Activated T-helper 9 cell treated with anti-CD3 and anti-CD28 coated beads, Interleukin-2, amount 50 U/mL, for 16 hours (primary cell): ENCODE measurements around the gene OCEL1.
"Not testable (repeated sequence)": the region's sequence is repeated elsewhere in the genome, so short reads cannot be mapped to it uniquely, and the experiment has no call there.

Experiments
- DNase-seq: peaks from one replicate; pipeline ENCODE4 v3.0.0-alpha.2; 2020; ENCODE audit warnings: low read depth

OCEL1 gene, protein sequence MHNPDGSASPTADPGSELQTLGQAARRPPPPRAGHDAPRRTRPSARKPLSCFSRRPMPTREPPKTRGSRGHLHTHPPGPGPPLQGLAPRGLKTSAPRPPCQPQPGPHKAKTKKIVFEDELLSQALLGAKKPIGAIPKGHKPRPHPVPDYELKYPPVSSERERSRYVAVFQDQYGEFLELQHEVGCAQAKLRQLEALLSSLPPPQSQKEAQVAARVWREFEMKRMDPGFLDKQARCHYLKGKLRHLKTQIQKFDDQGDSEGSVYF

DNA sequence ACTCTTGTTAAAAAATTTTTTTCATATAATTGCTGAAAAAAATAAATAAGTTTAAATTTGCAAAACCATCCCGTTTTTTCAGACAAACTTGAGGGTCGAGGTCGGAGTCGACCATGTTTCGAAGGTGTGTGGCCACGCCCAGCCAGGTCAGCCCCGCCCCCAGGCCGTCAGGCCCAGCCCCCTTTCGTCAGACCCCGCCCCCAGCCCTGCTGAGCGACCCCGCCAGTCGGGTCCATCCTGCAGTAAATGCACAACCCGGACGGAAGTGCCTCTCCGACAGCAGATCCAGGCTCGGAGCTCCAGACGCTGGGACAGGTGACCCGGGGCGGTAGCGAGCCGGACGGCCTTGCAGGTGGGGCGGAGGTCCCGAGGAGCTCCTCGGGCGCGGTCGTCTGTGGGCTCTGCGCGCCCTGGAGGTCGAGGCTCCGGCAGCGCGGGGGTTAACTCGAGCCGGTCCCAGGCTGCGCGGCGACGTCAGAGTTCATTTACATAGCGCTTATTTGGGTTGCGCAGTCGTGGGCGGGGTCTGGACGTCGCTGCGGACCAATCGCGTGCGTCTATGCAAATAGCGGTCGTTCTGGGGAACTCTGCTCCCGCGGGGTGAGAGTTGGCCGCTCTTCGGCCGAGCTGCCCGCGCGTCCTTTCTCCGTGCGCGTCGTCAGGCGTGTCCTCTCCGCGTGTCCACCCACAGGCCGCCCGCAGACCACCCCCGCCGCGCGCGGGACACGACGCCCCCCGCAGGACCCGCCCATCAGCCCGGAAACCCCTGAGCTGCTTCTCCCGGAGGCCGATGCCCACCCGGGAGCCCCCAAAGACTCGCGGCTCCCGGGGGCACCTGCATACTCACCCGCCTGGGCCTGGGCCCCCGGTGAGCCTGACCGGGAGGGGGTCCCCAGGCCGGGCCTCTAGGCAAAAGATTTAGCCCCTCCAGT lies at the start of gene OCEL1:
Gene OCEL1 (plus strand): TSS at position 225 of the 932 bp plus-strand sequence. CDS start 22 bp downstream, at position 247.
- DNase-seq: peak; percentile 94

DNA sequence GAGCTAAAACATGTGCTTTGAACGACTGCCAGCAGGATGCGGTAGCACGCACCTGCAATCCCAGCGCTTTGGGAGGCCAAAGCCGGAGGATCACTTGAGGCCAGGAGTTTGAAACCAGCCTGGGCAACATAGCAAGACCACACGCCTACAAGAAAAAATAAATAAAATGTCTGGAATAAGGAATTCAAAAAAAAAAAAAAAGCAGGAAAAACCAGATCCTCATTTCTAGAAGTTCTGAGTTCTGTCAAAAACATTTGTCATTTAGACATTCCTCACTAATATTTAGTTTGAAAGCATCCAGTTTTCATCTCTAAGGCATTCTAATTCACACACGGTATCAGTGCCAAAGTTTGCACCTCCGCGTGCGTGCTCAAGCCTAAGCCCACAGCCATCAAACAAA lies 47.7 kb upstream of the OCEL1 start:
- DNase-seq: no peak

DNA sequence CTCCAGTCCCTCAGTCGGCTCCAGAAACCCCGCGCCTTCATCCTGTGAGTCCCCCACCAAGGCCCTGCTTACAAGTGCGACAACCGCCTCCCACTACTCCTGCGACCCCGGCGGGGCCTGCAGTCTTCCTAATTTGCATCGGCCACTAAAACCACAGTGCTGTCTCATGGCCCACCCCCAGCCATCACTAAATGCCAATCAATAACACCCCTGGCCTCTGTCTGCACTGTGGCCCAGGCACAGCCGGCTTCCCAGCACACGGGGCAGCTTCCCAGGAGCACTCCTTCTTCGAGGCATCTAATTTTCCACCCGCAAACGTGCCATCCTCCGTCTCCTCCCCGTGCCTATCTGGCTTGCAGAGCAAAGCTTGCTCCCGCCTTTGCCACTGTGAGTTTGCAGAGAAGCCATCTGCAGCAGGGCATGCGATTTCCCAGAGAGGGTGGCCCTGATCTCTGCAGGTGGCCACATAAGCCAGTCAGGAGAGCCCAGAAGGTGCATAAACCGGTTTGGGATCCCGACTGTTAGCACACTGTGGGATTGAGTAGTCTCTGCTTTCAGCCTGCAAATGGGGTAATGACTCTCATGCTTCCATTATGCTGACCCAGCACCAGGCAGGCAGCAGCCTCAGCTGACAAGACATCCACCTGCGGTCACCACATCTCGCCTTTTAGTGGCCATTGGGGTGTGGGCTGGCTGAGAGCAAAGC lies 44.9 kb upstream of the OCEL1 start:
- DNase-seq: no peak

DNA sequence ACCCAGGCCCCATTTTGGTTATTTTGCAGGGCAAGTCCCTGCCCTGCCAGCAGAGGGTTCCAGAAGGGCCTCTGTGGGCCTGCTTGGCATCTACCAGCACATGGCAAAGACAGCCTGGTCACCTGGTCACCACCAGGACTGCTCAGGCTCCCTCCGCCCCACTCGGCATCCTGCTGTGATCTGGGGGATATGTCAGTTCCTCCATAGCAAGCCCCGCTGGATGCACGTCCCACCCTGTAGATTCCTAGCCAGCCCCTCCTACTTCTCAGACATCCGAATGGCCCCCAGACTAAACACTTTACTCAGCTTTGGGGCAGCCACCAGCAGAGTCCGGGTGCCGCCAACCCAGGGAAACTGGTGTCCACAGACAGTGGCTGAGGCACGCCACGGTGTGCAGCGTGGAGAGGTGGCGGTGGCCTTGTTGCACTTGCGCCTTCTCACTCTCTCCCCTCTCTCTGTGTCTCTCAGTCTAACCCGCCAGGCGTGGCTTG lies 42.7 kb upstream of the OCEL1 start:
- no peak for DNase-seq

DNA sequence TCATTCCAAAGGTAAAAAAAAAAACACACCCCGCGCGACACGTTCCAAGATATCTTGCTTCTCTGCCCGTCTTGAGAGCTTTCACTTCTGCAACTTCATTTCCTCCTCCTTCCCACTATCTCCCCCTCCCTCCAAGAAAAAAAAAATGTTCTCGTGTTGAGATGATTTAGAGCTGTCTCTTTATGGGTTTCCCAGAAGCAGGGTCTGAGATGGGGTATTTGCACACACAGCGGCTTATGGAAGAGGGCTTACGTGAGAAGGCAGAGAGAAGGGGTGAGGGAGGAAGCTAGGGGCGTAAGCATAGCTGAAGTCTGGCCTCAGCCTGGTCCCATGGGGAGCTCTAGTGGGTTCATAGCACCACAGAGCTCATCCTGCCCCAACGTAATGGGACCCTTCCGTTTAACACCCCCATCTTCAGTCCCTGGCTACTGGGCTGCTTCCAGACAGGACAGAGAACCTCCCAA lies 42.1 kb upstream of the OCEL1 start:
- DNase-seq: no peak

DNA sequence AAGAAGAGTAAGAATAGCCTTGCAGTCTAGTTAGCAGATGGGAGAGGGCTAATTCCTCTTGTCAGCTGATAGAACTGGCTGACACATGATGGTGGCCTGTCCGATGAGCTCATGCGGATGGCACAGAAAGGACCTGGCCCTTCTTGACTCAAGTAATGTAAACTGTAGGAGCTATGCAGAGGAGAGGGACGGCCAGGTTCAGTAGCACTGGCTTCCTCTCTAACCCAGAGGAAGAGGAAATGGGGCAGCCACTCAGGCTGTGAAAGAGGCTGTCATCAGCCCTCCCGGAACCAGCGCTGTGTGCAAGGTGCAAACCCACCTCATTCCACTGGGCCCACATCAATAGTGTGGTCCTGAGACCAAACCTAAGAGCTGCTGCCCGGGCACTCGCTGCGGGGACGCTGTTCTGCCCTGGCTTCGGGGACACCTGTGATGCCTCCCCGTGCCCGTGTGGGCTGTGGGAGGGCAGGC lies 41.6 kb upstream of the OCEL1 start:
- DNase-seq: no peak

DNA sequence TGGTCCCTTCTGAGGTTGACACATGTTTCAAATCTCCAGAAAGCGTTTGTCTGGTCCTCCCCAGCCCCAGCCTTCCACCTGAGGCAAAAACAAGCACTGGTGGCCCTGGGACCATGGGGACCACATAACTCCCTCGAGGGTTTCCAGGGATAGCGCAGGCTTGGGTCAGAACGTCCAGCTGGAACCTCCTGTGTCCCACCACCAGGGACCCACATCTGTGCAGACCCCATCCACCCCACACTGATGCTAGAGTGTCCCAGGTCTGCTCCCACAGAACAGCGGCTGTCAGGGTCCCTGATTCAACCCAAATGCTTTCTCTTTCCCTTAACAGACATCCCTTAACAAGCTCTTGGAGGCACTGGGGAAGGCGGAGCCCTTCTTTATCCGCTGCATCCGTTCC lies 40.4 kb upstream of the OCEL1 start:
- no peak for DNase-seq

DNA sequence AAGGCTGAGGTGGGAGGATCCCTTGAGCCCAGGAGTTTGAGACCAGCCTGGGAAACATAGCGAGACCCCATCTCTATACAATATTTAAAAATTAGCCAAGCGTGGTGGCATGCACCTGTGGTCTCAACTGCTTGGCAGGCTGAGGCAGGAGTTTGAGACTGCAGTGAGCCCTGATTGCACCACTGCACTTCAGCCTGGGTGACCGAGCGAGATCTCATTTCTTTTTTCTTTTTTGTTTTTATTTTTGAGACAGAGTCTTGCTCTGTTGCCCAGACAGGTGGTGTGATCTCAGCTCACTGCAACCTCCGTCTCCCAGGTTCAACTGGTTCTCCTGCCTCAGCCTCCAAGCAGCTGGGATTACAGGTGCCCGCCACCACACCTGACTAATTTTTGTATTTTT lies 34.3 kb upstream of the OCEL1 start:
- DNase-seq: not testable (repeated sequence)

DNA sequence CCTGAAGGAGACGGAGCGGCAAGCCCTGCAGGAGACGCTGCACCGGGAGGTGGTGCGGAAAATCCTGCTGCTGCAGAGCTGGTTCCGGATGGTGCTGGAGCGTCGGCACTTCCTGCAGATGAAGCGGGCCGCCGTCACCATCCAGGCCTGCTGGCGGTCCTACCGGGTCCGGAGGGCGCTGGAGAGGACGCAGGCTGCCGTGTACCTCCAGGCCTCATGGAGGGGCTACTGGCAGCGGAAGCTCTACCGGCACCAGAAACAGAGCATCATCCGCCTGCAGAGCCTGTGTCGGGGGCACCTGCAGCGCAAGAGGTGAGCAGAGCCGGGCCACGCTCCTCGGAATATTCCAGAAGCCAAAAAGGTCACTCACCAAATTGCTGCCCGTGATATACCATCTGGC lies 33.3 kb upstream of the OCEL1 start:
- DNase-seq: no peak

DNA sequence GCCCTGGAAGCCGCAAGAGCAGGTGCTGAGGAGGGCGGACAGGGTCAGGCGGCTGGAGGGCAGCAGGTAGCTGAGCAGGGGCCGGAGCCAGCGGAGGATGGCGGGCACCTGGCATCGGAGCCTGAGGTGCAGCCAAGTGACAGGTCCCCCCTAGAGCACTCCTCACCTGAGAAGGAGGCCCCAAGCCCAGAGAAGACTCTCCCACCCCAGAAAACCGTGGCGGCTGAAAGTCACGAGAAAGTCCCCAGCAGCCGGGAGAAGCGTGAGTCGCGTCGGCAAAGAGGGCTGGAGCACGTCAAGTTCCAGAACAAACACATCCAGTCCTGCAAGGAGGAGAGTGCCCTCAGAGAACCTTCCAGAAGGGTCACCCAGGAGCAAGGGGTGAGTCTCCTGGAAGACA lies 31.4 kb upstream of the OCEL1 start:
- DNase-seq: no peak

DNA sequence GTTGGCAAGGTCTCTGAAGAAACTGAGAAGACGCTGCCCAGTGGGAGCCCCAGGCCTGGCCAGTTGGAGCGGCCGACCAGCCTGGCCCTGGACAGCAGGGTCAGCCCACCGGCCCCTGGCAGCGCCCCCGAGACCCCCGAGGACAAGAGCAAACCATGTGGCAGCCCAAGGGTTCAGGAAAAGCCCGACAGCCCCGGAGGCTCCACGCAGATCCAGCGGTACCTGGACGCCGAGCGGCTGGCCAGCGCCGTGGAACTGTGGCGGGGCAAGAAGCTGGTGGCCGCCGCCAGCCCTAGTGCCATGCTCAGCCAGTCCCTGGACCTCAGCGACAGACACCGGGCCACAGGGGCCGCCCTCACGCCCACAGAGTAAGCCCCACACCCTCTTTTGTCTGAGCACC lies 30.9 kb upstream of the OCEL1 start:
- DNase-seq: no peak

DNA sequence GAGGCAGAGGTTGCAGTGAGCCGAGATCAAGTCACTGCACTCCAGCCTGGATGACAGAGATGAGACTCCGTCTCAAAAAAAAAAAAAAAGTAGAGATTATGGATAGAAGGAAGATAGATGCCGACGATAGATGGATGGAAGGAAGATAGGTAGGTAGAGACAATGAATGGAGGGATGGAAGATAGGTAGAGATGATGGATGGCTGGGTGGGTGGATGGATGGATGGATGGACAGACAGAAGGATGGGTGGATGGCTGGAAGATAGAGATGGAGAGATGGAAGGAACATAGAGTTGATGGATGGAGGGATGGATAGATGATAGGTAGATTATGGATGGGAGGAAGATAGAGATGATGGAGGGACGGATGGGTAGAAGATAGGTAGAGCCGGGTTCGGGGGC lies 29.4 kb upstream of the OCEL1 start:
- no peak for DNase-seq

DNA sequence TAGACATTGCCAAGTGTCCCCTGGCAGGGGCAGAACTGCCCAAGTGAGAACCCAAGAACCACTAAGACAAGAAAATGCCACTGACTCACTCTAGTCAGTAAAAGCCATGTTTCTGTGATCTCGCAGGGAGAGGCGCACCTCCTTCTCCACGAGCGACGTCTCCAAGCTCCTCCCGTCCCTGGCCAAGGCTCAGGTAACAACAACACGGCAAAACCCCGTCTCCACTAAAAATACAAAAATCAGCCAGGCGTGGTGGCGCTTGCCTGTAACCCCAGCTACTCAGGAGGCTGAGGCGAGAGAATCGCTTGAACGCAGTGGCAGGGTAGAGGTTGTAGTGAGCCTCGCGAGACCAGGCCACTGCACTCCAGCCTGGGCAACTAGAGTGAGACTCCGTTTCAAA lies 28.4 kb upstream of the OCEL1 start:
- no peak for DNase-seq

DNA sequence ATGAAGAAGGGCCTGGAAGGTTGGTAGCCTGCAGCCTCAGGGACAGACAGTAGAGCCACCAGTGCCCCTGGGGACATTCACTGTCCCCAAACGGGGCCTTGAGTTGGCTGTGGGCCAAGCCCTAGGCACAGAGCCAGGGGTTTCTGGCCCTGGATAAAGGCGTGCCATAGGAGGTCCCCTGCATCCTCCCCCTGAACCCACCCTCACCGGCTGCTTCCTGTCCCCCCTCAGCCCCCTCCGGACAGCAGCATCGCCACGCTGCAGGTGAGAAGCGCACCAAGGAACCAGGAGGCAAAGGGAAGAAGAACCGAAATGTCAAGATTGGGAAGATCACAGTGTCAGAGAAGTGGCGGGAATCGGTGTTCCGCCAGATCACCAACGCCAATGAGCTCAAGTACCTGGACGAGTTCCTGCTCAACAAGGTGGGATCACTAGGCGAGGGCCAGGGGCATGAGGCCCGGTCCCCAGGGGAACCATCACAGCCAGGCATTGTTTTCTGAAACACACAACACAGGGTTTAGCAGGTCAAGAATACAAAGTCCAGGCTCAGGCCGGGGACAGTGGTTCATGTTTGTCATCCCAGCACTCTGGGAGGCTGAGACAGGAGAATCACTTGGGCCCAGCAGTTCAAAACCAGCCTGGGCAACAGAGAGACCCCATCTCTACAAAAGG lies 25.5 kb upstream of the OCEL1 start:
- DNase-seq: no peak

DNA sequence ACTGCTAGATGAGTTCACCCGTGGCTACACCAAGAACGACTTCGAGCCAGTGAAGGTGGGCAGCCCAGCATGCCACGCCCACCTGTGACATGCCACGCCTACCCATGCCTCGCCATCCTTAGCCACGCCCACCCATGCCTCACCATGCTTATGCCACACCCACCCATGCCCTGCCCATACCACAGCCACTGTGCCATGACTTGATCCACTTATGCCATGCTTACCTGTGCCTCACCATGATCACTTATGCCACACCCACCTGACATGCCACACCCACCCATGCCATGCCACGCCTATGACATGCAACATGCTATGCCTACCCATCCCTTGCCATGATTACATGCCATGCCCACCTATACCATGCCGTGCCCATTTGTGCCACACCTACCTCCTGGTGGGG lies 23.8 kb upstream of the OCEL1 start:
- DNase-seq: no peak

DNA sequence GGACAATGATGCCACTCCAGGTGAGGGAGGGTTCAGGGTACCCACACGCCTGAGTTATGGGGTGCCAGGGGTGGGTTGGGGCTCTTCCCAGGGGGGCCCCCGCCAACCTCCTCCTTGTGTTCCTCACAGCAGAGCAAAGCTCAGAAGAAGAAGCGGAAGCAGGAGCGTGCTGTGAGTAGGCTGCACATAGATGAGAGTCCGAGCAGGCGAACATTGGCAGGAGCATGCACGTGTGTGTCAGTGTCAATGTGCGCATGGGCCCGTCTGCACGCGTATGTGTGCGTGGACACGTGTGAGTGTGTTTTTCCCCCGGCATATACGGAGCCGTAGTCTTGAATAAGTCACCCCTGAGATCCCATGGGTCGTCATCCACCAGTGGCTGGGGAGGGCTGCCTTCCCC lies 23.3 kb upstream of the OCEL1 start:
- no peak for DNase-seq

DNA sequence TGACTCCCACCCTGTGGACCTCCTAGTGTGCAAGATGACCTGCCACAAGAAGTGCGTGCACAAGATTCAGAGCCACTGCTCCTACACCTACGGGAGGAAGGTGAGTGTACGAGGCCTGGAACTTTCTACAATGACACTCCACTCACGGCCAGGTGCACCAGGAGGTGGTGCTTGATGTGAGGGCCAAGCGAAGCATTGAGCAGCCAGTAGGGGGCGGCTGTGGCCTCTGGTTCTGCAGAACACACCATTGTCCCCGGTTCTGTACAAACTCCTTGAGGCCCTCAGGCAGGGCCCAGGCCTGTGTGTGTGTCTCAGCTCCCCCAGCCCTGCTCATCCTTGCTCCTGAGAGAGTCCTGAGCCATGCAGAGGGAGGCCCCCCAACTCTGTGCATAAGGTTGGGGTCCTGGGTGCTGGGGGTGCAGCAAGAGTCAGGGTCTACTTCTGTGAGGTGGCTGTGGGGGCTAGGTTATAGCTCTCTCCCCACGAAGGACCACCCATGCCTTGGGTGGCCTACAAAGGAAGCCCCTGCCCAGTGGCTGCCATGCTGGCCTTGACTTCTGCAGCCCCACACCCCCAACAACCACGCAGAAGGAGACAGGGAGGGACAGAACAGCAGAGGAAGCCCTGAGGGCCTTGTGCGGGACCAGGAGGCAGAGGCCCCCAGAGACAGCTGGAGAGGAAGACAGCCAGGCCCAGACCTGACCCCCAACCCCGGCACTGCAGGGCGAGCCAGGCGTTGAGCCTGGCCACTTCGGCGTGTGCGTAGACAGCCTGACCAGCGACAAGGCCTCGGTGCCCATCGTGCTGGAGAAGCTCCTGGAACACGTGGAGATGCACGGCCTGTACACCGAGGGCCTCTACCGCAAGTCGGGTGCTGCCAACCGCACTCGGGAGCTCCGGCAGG lies 20.5 kb upstream of the OCEL1 start:
- peak; percentile 34 for DNase-seq

DNA sequence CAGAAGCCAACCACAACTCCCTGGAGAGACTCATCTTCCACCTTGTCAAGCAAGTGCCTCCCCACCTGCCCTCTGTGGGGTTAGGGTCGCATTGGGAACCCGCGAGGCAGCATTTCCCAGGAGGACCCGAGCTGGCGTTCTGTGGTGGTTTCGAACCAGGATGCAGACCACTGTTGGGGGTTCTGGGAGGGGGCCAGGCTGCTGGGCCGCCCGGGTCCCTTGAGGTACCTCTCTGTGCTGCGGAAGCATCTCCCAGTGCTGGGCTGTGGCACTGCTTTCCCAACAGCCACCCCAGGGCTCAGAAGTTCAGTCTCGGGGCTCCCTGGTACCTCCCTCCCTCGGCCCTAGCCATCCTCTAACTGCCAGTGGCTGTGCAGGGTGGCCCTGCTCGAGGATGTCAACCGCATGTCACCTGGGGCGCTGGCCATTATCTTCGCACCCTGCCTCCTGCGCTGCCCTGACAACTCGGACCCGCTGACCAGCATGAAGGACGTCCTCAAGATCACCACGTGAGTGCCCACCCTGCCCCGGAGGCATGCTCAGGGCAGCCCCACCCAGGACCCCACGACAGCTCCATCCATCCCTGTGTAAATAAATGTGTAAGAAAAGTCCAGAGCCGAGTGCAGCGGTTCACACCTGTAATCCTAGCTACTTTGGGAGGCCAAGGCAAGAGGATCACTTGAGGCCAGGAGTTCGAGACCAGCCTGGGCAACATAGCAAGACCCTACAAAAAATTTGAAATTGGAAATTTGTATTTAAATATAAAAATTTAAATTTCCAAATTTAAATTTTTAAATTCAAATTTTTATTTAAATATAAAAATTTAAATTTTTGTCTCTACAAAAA lies 19.1 kb upstream of the OCEL1 start:
- no peak for DNase-seq

DNA sequence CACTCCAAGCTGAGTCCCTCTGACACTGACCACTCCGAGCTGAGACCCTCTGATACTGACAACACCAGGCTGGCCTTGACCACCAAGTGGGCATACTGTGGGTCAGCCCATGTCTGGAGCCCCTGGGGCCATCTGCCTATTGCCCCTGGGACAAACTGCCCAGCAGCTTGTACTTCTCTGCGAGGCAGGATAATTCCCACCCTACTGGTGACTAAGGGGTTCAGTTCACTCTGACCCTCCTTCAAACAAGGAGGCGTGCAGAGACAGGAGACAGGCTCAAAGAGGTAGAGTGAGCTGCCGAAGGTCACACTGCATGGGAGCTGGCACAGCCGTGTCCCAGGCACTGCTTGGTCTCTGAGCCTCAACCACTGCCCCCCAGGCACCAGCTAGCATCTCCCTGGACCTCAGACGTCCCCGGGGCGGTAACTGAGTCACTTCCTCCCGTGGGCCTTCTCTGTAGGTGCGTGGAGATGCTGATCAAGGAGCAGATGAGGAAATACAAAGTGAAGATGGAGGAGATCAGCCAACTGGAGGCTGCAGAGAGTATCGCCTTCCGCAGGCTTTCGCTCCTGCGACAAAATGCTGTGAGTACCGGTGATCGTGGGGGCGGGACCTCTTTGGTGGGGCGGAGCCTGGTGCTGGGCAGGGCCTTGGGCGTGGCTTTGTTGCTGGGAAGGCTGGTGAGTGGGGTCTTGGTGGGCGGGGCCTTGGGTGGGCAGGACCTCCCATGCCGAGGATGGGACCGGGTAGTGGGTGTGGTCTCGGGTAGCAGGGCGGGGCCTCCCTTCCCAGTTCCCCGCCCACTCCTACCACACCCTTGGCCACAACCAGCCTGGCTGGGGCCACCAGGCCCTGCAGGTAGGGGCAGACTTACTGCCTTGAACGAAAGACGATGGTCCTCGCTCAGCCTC lies 16.6 kb upstream of the OCEL1 start:
- DNase-seq: no peak
